HG02610 (cell line): ENCODE measurements around the gene BBS12.

Source experiments
- ATAC-seq: cut with Tn5 transposase; IDR thresholded peaks from one replicate; pipeline ENCODE4 v1.9.1; 2021; ENCODE audit warnings: mild to moderate bottlenecking, moderate library complexity; ENCODE audit not compliant: unreplicated experiment

Gene BBS12

DNA sequence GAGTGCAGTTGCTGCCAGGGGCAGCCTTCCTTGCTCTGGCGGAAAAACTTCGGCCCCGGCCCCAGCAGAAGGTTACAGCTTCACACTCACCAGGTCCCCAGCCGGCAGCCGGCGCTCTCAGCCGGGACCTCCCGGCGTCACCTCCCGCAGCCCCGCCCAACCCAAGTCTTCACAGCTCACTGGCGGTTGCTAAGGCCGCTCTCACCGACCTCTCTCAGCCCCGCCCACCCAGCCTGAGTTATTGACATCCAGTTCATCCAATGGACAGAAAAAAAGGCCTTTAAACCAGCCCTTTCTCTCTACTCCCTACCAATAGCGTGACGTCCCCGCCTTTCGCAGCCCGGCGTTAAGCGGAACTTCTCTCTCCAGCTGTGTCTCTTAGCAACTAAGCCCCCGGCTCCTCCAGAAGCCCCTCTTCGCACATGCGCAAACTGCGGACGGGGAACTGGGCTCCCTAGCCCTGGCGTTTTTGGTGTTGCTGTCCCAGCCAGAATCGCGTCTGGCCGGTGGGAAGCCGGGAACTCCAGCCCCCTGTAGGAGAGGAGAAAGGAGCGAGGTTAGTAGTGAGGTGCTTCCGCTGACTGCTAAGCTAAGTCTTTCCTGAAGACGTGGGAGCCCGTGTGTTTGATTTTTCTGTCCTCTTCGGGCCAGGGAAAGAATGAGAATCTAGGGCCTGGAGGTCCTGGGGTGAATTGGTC lies at the start of gene BBS12:
BBS12 (plus strand) TSS at position 376 of the 698 bp plus-strand sequence. CDS start 9,189 bp downstream, outside the sequence.
- ATAC-seq, result peak; percentile 100

DNA sequence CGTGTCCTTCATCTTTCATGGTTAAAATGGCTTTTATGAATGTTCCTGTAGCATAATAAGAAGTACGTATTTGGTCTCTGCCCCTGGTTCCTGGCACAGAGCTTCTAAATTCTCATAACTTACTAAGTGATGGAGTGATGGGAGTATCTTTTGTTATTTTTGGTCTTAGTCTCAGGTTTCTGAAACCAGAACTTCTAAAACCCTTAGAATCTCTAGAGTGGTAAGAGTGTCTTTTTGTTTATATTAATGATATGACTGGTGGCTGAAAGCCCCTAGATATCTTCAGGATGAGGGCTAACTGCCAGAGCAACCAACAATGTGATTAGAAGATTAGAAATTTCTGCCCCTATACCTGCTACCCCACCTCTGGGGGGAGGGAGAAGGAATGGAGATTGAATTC lies 45.8 kb upstream of the BBS12 start:
- no peak for ATAC-seq

DNA sequence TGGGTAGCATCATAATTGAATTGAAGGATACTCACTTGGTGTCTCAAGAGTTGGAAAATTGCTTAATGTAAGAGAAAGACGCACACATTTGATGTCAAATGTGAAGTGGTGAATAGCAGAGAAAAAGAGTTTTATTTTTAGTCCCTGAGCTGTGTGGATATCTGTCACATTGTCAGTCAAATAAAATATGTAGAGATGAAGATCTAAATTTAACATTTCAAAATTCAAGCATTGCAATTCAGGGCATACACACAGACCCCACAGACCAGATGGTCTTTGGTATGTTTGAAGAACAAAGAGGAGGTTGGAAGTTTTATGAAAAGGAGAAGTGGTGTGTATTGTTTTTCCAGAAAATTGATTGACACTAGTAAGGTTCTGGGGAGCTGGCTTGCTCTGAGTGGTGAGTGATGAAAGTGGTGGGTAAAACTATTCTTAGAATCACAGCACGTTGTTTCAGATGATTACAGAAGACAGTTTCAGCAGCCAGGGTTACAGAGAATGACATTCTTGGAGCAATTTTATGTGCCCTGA lies 44.9 kb upstream of the BBS12 start:
- ATAC-seq, result no peak

DNA sequence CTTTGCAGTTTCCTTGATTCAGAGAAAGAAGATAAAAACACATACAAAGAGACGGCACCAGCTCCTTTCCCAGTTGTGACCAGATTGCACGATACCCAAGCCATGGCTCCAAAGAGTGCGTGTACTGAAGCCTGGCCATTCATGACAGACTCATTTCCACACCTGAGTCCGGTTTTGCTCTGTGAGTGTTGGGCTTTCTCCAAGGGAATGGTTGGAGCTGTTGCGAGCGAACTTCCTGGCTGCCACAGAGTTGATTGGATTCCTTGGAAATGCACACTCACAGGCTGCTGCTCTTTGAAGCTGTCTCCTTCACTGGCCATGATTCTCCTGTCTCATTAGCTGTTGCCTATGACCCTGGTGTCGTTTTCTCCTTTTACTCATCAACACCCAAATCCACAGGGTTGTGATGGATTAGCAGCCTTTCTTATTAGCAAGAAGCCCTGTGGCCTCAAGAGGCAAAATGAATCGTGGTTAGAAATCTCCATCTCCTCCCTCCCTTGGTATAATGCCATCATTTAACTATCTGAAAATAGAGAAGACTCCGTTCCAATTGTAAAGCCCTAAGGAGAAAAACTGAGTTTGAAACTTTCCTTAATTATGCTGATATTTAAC lies 43.9 kb upstream of the BBS12 start:
- no peak for ATAC-seq

DNA sequence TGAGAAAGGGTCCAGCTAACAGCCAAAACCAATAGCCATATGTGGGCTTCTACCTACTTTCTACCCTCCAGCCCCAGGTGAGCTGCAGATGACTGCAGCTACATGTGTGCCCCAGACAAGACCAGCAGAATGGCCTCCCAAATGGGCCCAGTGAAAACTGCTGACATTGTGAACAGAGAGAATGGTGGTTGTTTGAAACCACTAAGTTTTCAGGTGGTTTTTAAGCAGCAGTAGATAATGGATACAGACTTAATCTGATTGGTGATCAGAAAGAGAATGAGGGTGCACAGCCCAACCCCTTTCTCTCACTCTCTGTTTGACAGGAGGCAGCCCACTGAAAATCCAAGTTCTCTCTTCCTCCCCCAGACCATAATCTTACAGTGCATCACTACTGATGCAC lies 42.5 kb upstream of the BBS12 start:
- ATAC-seq, result peak; percentile 84

DNA sequence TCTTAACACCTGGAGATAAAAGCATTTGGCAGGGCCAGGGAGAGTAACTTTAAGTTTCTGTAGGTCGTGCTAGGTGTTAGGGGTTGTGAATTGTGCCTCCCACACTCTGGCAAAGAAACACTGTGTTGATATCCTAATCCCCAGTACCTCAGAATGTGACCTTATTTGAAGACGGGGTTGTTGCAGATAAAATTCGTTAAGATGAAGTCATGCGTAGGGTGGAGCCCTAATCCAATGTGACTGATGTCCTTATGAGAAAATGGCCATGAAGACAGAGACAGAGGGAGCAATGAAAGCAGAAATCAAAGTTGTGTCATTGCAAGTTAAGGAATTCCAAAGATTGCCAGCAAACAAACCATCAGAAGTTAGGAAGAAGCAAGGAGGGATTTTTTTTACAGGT lies 40.5 kb upstream of the BBS12 start:
- no peak for ATAC-seq

DNA sequence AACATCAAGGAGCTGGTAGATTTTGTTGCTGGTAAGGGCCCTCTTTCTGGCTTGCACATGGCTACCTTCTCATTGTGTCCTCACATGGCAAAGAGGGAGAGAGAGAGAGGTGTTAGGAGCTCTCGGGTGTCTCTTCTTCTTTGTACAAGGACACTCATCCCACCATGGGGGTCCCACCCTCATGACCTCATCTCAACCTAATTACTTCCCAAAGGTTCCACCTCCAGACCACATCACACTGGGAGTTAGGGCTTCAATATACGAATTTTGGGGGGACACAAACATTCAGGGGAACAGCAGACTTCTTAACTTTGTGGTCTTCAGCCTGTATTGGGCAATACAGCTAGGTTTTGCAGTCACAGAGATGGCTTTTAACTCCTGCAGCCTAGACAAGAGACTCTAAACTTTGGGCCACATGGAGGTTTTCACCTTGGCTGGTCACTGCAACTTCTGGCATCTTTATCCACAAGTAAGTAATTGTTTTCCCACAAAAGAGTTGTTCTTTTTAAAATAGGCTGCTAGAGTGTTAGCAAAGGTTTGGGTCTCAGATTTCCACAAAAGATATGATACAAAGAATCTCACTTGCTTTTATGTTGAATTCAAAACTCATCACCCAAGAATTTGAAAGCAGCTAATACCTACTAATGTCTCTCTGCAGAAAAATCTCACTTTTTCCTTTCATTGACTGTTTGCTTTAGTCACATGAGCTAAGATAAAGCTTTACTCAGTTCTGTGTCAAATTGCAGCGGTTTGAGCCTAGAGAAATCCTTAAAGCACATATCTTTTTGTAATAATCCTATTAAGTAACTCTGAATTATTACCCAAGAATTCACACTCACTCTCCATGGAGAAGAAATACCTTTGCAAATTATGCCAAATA lies 39.6 kb upstream of the BBS12 start:
- no peak for ATAC-seq

DNA sequence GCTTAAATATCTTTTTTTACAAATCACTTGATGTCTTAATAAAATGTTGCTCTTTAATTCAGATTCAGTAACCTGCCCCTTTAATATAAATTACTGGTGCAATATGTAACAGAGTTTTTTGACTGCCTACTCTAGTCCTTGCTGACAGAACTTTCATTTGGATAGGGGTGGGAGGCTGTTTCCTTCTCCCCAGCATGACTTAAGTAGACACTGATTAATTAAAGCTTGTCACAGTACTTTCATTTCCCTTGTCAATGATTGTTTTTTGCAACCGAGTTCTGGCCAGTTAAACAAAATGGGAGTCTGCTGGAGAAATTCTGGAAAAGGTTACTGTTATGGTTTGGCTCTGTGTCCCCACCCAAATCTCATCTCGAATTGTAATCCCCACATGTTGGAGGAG lies 37.3 kb upstream of the BBS12 start:
- no peak for ATAC-seq

DNA sequence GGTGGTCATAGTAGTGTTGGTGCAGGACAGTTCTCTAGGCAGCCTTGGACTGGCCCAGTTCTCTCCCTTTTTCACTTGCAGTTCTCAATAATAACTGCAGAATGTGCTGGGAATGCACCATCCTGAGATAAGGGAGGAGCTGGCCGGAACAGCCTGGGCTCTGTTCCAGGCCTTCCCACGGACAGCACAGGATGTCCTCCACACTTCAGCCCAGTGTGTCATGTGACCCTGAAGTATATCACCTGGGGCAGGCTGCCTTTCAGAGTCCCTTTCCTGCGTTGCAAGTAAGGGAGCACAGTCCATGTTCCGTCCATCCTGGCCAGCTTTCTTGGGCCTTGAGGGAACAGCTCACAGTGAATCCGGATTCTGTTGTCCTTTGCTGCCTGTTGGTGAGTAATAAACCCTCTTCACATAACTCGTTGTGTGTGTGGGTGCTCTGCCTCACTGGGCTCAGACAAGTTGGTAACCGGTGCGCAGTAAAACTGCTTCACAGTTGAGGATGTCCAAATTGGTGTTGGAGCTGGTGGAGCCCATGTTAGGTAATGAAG lies 32.3 kb upstream of the BBS12 start:
- ATAC-seq, result no peak

DNA sequence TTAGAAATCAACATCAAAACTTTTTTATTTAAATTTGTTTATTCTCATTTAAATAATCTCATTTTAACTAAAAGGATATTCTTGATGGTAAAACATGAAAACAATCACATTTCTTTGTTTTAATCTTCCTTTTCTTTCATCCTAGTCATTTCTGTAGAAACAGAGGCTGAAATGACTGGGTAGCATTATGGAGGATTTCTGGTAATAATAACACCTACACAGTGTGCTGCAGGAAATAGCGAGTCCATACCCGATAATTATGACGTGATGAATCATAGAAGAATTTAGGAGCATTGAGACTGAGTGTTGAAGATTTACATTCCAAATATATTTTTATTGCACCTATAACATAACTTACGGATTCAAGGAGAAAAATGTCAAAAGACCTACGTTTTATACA lies 31.4 kb upstream of the BBS12 start:
- ATAC-seq, result peak; percentile 46

DNA sequence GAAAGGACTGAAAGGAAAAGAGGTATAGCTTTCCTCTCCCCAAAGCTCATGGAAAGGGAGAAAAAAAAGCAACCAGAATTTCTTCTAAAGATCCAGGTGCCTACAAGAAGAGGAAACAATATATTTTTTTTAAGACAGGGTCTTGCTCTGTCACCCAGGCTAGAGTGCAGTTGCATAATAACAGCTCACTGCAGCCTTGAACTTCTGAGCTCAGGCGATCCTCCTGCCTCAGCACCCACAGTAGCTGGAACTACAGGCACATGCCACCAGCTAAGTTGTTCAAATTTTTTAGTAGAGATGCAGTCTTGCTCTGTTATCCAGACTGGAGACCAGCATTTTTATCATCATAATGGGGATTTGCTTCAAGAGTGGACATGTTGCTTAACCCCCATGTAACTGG lies 30.5 kb upstream of the BBS12 start:
- ATAC-seq, result no peak

DNA sequence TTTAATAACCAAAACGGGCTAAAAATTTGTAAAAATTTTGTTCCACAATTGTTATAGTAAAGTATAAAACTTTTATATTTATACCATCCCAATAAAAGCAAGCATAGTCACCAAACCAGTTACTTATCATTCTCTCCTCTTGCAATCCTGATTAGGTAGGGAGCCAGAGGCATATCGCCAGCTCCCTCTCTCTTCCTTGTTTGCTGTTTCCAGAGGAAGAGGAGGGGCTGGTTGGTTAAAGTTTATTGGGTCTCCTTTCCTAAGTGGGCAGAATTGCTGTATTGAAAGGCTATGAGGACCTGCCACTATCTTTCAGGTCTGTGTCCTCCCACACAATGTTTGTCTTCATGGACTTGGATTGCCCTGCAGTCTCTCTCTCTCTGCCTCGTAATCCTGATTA lies 29.6 kb upstream of the BBS12 start:
- ATAC-seq, result no peak

DNA sequence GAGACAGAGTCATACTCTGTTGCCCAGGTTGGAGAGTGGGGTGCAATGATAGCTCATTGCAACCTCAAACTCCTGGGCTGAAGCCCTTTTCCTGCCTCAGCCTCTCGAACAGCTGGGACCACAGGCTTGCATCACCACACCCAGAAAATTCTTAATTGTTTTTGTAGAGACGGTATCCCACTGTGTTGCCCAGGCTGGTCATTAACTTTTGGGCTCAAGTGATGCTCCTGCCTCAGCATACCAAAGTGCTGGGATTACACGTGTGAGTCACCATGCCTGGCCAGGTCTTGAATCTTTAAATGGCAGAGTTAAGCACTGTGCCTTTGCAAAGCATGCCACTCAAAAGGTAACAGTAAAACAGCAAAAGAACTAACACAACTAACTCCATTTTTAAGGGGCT lies 28.6 kb upstream of the BBS12 start:
- no peak for ATAC-seq

DNA sequence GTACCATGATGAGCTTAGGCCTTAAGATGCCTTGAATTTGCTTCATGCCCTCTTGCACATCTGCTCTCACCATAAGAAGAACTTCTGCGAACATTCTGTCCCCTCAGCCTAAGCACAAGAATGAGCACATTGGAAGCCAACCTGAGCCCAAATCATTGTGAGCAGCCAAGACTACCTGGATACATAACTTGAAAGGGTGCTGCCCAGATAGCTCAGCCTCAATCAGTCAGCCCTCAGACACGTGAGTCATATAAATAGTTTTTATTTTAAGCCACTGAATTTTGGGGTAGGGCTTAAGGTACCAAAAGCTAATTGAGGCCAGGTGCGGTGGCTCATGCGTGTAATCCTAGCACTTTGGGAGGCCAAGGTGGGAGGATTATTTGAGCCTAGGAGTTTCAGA lies 27.5 kb upstream of the BBS12 start:
- ATAC-seq, result no peak

DNA sequence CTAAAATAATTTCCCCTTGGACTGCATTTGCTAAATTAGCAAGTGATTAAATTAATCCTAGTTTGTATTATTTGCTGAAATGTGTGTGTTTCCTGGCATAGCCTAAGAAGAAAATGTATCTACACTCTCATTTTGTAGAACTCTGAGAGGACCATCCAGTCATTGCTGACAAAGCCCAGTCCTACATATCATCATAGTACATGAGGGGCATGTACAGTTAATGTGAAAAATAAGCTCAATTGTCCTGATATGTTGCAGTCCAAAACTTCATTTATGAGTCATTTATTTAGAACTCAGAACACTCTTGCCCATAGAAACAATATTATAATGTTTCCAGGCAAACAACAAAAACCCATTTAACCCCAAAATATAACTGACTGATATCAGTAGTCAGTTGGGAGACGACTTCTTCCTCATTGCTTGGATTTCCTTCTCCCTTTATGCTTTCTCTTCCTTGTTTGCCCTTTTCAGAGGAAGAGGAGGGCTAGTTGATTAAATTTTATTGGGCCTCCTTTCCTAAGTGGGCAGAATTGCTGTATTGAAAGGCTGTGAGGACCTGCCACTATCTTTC lies 26.9 kb upstream of the BBS12 start:
- ATAC-seq, result no peak

DNA sequence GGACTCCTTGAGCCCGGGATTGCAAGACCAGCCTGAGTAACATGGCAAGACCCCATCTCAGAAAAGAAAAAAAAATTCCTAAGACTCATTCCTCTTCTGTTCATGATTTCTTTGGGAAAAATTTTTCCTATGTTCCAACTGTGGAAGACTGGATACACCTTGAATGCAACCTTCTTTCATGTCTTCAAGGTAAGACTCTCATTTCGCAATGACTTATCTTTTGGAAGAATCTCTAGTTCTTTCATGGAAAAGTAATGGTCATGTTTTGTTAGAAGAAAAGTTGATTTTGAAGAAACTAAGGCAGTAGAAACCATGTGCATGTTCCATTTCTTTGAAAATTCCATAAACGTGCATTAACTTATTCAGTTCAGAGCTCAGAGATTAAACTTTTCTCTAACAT lies 26.0 kb upstream of the BBS12 start:
- no peak for ATAC-seq

DNA sequence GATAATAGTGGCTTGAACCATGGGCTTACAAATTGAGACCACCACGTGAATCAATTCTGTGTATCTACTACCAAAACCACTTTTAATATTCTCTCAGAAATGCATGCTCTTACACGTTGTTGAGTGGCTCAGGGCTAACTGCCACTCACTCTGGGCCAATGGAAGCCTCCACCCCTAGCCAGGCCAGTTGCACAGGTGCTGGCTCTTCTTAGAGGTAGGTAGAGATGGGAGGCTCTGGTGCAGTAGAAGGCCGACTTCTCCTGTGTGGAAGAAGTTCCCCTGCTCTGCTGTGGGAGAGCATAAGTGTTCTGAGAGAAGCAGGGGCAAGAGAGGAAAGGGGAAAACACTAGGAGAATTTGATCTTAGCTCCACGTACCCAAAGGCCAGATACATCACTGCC lies 25.0 kb upstream of the BBS12 start:
- no peak for ATAC-seq

DNA sequence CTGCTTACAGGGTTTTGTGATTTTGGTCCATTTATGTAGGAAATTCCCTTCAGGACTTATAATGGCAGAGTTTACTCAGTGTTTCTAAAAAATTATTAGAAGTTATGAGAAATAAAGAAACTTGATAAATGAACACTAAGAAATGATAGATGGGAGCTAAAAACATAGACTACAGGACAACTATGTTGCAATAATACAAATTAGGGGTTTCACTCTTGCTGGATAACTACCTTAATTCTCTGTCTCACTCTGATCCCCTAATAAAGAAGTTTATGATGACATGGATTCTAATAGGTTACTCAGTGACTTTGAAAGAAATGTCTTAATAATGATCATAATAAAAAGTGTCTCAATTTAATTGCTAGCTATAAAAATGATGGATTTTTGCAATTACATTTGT lies 23.3 kb upstream of the BBS12 start:
- ATAC-seq, result no peak

DNA sequence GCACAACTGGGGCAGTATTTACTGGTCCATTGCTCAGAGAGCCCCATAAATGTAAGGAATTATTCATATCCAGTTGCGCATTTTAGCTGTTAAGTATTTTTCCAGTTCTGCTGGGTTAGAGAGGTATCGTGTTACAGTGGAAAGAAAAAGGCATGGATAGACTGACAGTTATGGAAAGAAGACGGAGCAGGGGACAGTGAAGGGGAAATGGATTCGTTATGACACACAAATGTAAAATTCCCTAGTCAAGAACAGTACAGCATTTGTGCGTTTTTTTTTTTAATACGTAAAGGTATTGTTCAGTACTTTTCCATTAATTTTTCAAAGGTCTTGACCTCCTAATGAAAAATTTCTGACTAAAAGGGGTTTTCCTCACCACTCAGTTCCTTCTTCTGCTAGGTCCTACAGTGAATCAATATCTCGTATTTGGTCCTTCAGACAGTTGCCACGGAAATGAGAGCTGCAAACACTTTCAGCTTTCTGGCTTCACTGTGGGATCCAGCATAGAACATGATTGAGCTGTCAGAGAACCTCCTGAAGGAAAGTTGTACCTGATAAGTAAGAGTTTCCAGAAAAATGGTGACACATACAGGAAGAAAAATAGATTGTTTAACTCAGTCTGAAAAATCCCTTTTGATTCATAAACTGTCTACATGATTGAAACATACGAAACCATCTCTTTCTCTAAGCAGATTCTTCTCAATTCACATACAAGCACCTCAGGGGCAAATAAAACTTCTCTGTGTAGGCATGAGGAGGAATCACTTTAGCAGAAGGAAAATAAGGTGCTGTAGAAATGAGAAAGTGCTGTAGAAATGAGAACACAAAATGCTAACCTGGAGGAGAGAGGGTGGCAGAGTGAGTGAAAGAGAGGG lies 21.8 kb upstream of the BBS12 start:
- ATAC-seq, result peak; percentile 78

DNA sequence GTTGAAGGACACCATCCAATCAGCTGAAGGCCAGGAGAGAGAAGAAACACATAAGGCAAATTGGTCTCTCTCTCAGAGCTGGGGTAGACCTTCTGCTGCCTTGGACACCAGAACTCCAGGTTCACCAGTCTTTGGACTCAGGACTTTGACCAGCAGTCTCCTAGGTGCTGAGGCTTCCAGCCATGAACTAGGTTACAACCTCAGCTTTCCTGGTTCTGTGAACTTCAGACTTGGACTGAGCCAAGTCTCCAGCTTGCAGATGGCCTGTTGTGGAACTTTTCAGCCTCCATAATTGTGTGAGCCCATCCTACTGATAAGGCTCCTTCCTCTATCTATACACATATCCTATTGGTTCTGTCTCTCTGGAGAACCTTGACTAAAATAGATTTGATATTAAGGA lies 20.6 kb upstream of the BBS12 start:
- no peak for ATAC-seq
